Esophagus squamous epithelium (tissue), 4 donors: ENCODE measurements around the gene RIMS3.

Source experiments
- CTCF ChIP-seq, 6 experiments: fragments of 450-650 bp in 4 of 6; fragments of 200-600 bp in 2 of 6; sonication (generic) in 2 of 6; IDR thresholded peaks; one replicate each; pipeline ENCODE4 v1.5.1; 2016 to 2019; ENCODE audit warnings: antibody characterized with exemption in 6 of 6, mild to moderate bottlenecking in 4 of 6, moderate library complexity in 4 of 6
- POLR2A ChIP-seq, 4 donors: fragments of 450-650 bp; IDR thresholded peaks; one replicate each; pipeline ENCODE4 v1.6.1; 2017; ENCODE audit warnings: antibody characterized with exemption in 4 of 4, mild to moderate bottlenecking in 4 of 4, moderate library complexity in 3 of 4

- TF ChIP-seq CTCF (IDR thresholded peaks at IDR 0.05) (no peak), POLR2A (IDR thresholded peaks at IDR 0.05) (no peak)
Measured at GRCh38 chr1:40637470-40638007, 27.9 kb downstream of the RIMS3 start.
